OCI-LY7 (cell line): ENCODE data around the gene TRAPPC10. TPM values are rescaled to one million over a fixed set of nuclear protein-coding genes. Genes with fewer than 3 reads are reported as not detected.

Experiments
- BruUV-seq: library from RNA; stranded (reverse); fragments of 400-500 nt; replicated peaks from 2 replicates; lab custom pipeline; 2021; lab: Mats Ljungman, UMichigan
- CTCF ChIA-PET: fragments of 300-600 bp; sonication (Branson Sonifier 250); formaldehyde crosslinking; loops from one replicate; lab custom pipeline; 2022; ENCODE audit warnings: antibody characterized with exemption; ENCODE audit not compliant: unreplicated experiment; lab: Charles Lee
- POLR2A ChIA-PET: fragments of 300-600 bp; sonication (Branson Sonifier 250); formaldehyde crosslinking; loops from one replicate; lab custom pipeline; 2022; ENCODE audit warnings: antibody characterized with exemption; lab: Charles Lee
- DNase-seq: peaks from one replicate; pipeline ENCODE4 v3.0.0-alpha.2; 2015; ENCODE audit warnings: low spot score
- H2AFZ ChIP-seq: fragments of 200-600 bp; sonication (generic), shearing (Covaris generic); 2 replicates; pipeline ENCODE4 v1.6.1; 2014; ENCODE audit warnings: mild to moderate bottlenecking, antibody characterized with exemption, low read length, moderate library complexity
- H3K27ac ChIP-seq: fragments of 200-600 bp; sonication (generic); 2 replicates; pipeline ENCODE4 v1.5.1; 2014; ENCODE audit warnings: mixed run types, low read depth, mild to moderate bottlenecking, moderate library complexity, low read length, inconsistent platforms; ENCODE audit not compliant: poor library complexity, severe bottlenecking
- H3K36me3 ChIP-seq: fragments of 200-600 bp; sonication (generic); 2 replicates; pipeline ENCODE4 v1.6.1; 2014; ENCODE audit warnings: mild to moderate bottlenecking, antibody characterized with exemption, low read length, moderate library complexity, mixed read lengths; ENCODE audit not compliant: insufficient read depth
- H3K4me1 ChIP-seq: fragments of 200-600 bp; sonication (generic); 2 replicates; pipeline ENCODE4 v1.5.1; 2014; ENCODE audit warnings: mild to moderate bottlenecking, low read length; ENCODE audit not compliant: insufficient read depth, poor library complexity, severe bottlenecking
- H3K4me2 ChIP-seq: fragments of 200-600 bp; sonication (generic); 2 replicates; pipeline ENCODE4 v1.6.1; 2014; ENCODE audit warnings: mild to moderate bottlenecking, low read length
- H3K4me3 ChIP-seq: fragments of 200-600 bp; sonication (generic); 2 replicates; pipeline ENCODE4 v1.5.1; 2014; ENCODE audit warnings: mild to moderate bottlenecking, low read depth, low read length; ENCODE audit not compliant: poor library complexity, severe bottlenecking
- H3K79me2 ChIP-seq: fragments of 200-600 bp; sonication (generic); 2 replicates; pipeline ENCODE4 v1.6.1; 2016; ENCODE audit warnings: low read depth, mild to moderate bottlenecking, low read length, moderate library complexity, mixed read lengths; ENCODE audit not compliant: insufficient read depth
- H3K9me2 ChIP-seq: fragments of 200-600 bp; sonication (generic); 2 replicates; pipeline ENCODE4 v1.6.1; 2016; ENCODE audit warnings: mild to moderate bottlenecking, low read length, mixed read lengths; ENCODE audit not compliant: insufficient read depth
- H3K9me3 ChIP-seq: fragments of 200-600 bp; sonication (generic); 2 replicates; pipeline ENCODE4 v1.6.1; 2014; ENCODE audit warnings: mild to moderate bottlenecking, mixed run types, low read length, mixed read lengths
- H4K20me1 ChIP-seq: fragments of 200-600 bp; sonication (generic); 2 replicates; pipeline ENCODE4 v1.6.1; 2014; ENCODE audit warnings: mild to moderate bottlenecking, antibody characterized with exemption, low read length, moderate library complexity, mixed read lengths; ENCODE audit not compliant: insufficient read depth
- EZH2phosphoT487 ChIP-seq: fragments of 200-600 bp; sonication (generic); IDR thresholded peaks from 2 replicates; pipeline ENCODE4 v1.6.1; 2018; ENCODE audit warnings: low read depth, borderline replicate concordance, mild to moderate bottlenecking, mixed run types, antibody characterized with exemption, low read length, moderate library complexity, mixed read lengths
- intact Hi-C: fragments of 100-400 bp; cut with micrococcal nuclease; formaldehyde crosslinking; loops from one replicate; pipeline ENCODE4 v1.10.0; 2022; ENCODE audit not compliant: unreplicated experiment
- total RNA-seq, 2 experiments: library from RNA; depleted of rRNA in 1 of 2; stranded (reverse); fragments of >200 nt in 1 of 2; shearing (Covaris generic) in 1 of 2; gene quantifications; 2 replicates each; pipeline ENCODE4 v1.2.3, GENCODE V29; 2014 to 2022
- TF ChIP-seq, protein P1 (sequence below): fragments of 200-600 bp; sonication (generic); conservative IDR thresholded peaks from 2 replicates; pipeline ENCODE4 v1.5.1; 2014; ENCODE audit warnings: mild to moderate bottlenecking, antibody characterized with exemption, low read length, moderate library complexity, mixed read lengths

TRAPPC10 gene
- total RNA-seq, 2 experiments from 2014 or later, result 37.4 to 54.7 TPM

DNA sequence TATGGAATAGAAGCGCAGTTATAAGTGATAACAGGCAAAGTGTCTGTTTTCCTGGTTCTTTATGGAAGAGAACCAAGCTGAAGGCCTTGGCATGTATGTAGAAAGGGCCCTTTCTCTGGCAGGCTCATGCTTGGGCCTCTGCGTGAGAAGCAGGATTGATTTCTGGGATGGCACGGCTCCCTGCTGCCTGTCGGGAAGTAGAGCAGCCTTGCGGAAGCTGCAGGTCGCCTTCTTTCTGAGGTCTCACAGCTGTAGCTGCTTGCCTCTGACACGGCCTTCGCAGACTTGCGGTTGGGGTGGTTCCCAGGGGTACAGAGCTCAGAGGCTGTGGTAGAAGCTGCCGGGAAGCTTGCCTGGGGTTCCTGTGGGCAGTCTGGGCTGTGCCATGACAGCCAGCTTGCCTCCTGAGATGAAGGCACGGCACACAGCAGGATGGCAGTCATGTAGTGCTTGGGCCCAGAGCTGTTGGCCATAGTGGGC lies 39.4 kb downstream of the TRAPPC10 start:
- ChIA-PET POLR2A (no interaction called here), CTCF (no interaction called here)
- Histone ChIP-seq H3K27ac (no peak overlapping the region), H3K79me2 (no peaks in the 10 kb centered on the region), H3K4me3 (no peak overlapping the region), H3K36me3 (peaks cover 24% of the 10 kb centered on the region), H3K9me2 (no peaks in the 10 kb centered on the region), H4K20me1 (no peaks in the 10 kb centered on the region), H3K9me3 (no peaks in the 10 kb centered on the region), H3K4me1 (peaks cover 7% of the 10 kb centered on the region), H2AFZ (no peak overlapping the region), H3K4me2 (no peak overlapping the region)
- intact Hi-C loops, result no loop called here
- BruUV-seq, result no TSS peak
- no peak for TF ChIP-seq EZH2phosphoT487
- TF ChIP-seq, protein P1, sequence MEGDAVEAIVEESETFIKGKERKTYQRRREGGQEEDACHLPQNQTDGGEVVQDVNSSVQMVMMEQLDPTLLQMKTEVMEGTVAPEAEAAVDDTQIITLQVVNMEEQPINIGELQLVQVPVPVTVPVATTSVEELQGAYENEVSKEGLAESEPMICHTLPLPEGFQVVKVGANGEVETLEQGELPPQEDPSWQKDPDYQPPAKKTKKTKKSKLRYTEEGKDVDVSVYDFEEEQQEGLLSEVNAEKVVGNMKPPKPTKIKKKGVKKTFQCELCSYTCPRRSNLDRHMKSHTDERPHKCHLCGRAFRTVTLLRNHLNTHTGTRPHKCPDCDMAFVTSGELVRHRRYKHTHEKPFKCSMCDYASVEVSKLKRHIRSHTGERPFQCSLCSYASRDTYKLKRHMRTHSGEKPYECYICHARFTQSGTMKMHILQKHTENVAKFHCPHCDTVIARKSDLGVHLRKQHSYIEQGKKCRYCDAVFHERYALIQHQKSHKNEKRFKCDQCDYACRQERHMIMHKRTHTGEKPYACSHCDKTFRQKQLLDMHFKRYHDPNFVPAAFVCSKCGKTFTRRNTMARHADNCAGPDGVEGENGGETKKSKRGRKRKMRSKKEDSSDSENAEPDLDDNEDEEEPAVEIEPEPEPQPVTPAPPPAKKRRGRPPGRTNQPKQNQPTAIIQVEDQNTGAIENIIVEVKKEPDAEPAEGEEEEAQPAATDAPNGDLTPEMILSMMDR, result no peak
- no peak for DNase-seq

DNA sequence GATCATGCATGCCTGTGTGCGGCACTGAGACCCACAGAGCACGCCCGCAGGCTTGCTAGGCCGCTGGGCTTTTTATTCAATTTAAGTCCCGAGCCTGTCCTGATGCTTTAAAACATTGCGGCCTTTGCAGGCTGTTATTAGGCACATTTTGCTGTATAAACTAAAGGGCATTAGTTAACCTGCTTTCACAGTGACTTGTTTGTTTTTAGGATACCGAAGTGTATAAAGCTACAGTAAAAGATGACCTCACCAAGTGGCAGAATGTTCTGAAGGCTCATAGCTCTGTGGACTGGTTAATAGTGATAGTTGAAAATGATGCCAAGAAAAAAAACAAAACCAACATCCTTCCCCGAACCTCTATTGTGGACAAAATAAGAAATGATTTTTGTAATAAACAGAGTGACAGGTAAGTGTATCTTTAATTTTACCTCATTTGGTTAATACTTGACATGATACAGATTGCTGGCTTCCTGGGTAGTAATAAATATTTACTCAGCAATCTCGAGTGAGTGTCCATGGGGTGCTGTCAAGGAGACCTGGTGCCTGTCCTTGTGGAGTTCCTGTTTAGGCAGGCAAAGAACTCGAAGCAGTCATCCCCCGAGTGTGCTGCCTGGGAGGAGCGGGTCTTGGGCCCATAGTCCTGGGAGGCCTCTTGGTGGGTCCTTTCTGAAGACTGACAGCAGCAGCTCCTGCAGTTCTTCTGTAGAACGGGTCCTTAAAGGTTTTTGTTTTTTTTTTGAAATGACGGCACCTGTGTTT lies 40.1 kb downstream of the TRAPPC10 start:
- Histone ChIP-seq H2AFZ (no peak overlapping the region), H3K36me3 (peaks cover 29% of the 10 kb centered on the region), H3K9me2 (no peaks in the 10 kb centered on the region), H4K20me1 (no peaks in the 10 kb centered on the region), H3K4me3 (no peak overlapping the region), H3K9me3 (no peaks in the 10 kb centered on the region), H3K79me2 (no peaks in the 10 kb centered on the region), H3K27ac (no peak overlapping the region), H3K4me2 (no peak overlapping the region), H3K4me1 (peaks cover 7% of the 10 kb centered on the region)
- DNase-seq, result no peak
- no TSS peak for BruUV-seq
- no peak for TF ChIP-seq EZH2phosphoT487
- ChIA-PET CTCF (no interaction called here), POLR2A (no interaction called here)
- intact Hi-C loops, result no loop called here

DNA sequence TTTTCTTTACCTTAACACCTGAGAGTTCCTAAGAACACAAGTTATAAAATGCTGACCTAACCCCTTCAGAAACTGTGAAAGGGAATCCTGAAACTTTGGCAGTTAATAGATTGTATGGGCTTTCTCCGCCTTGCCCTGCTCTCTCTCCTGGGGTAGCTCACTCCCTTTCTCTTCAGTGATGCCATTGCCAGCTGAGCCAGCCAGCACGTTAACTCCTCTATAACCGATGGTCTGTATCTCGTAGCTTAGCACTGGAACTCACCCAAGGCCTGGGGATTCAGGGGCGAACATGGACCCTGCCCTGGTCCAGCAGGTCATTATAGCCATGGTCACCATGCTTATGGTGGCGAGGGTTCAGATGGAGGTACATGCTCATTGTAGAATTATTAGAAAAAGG lies 40.7 kb downstream of the TRAPPC10 start:
- Histone ChIP-seq H3K36me3 (peaks cover 29% of the 10 kb centered on the region), H3K9me2 (no peaks in the 10 kb centered on the region), H3K4me1 (peaks cover 7% of the 10 kb centered on the region), H4K20me1 (no peaks in the 10 kb centered on the region), H3K9me3 (no peaks in the 10 kb centered on the region), H3K4me3 (no peak overlapping the region), H2AFZ (no peak overlapping the region), H3K79me2 (no peaks in the 10 kb centered on the region), H3K27ac (no peak overlapping the region), H3K4me2 (no peak overlapping the region)
- ChIA-PET CTCF (no interaction called here), POLR2A (interaction anchor here (0.6 kb wide), 1 partner anchor 29 kb away, joined by 3 read pairs; no protein-coding TSS in a partner anchor)
- no TSS peak for BruUV-seq
- intact Hi-C loops, result no loop called here
- DNase-seq, result no peak
- TF ChIP-seq, protein P1, result no peak
- no peak for TF ChIP-seq EZH2phosphoT487
